Testis (tissue), 3 donors: ENCODE data around the gene HOXC6. TPM values are rescaled to one million over a fixed set of nuclear protein-coding genes. Genes with fewer than 3 reads are reported as not detected.

Experiments used
- DNase-seq: peaks from one replicate; pipeline ENCODE4 v3.0.0-alpha.2; 2019
- H3K27ac ChIP-seq, 2 donors: fragments of 200-600 bp; sonication (generic); one replicate each; pipeline ENCODE4 v1.5.1; 2019
- H3K27me3 ChIP-seq: fragments of 200-600 bp; sonication (generic); one replicate; pipeline ENCODE4 v1.5.1; 2019
- H3K36me3 ChIP-seq: fragments of 200-600 bp; sonication (generic); one replicate; pipeline ENCODE4 v1.5.1; 2017; ENCODE audit warnings: low read depth; ENCODE audit errors: missing control alignments
- H3K4me1 ChIP-seq: fragments of 200-600 bp; sonication (generic); one replicate; pipeline ENCODE4 v1.5.1; 2019
- H3K4me3 ChIP-seq, 2 donors: fragments of 200-600 bp; sonication (generic); one replicate each; pipeline ENCODE4 v1.5.1; 2017 to 2019
- H3K9me3 ChIP-seq: fragments of 200-600 bp; sonication (generic); one replicate; pipeline ENCODE4 v1.5.1; 2017
- CTCF ChIP-seq, 3 experiments: fragments of 450-650 bp in 2 of 3; fragments of 200-600 bp in 1 of 3; sonication (generic) in 1 of 3; IDR thresholded peaks; one replicate each; pipeline ENCODE4 v1.5.1; 2016 to 2019; ENCODE audit warnings: antibody characterized with exemption in 3 of 3, mild to moderate bottlenecking in 2 of 3, moderate library complexity in 1 of 3
- POLR2A ChIP-seq: fragments of 450-650 bp; IDR thresholded peaks from one replicate; pipeline ENCODE4 v1.6.1; 2017; ENCODE audit warnings: antibody characterized with exemption, mild to moderate bottlenecking, moderate library complexity
- WGBS, 2 donors: methylation state at CpG; one replicate each; pipeline ENCODE4 v1.1.5; 2018; 5-methylcytosine and 5-hydroxymethylcytosine counted together
- intact Hi-C: fragments of 100-400 bp; cut with DNase I; formaldehyde crosslinking; loops from one replicate; pipeline ENCODE4 v1.15.1; 2023; ENCODE audit warnings: low total_unique reads
- polyA plus RNA-seq: library from polyadenylated mRNA; stranded (reverse); fragments of 350-450 nt; fragmentation: Illumina TruSeq; extraction: RNeasy Lipid Tissue Mini Kit (QIAGEN cat#74804); gene quantifications from one replicate; pipeline ENCODE4 v1.2.3, GENCODE V29; 2014; ENCODE audit warnings: low read depth, low replicate concordance; ENCODE audit not compliant: insufficient read depth
- total RNA-seq, 2 donors: library from RNA; depleted of rRNA; stranded (reverse); fragments of >200 nt; gene quantifications; one replicate each; pipeline ENCODE4 v1.2.3, GENCODE V29; 2016

The HOXC6 gene
- total and polyA plus RNA-seq, 3 donors from 2014 or later, result 1.9 to 5.4 (median 4.0) TPM

GRCh38 chr12:54009171-54010052 lies 18.8 kb upstream of the HOXC6 start:
- H3K36me3 ChIP-seq, result no peaks in the 10 kb centered on the region
- DNase-seq, result no peak
- H3K27ac ChIP-seq, result no peak overlapping the region
- H3K4me3 ChIP-seq, result peak overlapping the region in 1 of 2 donors; percentile 63
- H3K27me3 ChIP-seq, result no peaks in the 10 kb centered on the region
- peaks cover 22% of the 10 kb centered on the region for H3K4me1 ChIP-seq
- intact Hi-C loops, result no loop called here
- H3K9me3 ChIP-seq, result no peaks in the 10 kb centered on the region
- TF ChIP-seq POLR2A (no peak), CTCF (IDR thresholded peaks at IDR 0.05) (no peak)
- WGBS, 2 donors, result 12 to 13% methylated on average over 24 to 38 of the region's 51 CpGs

GRCh38 chr12:54010053-54010971 lies 17.9 kb upstream of the HOXC6 start:
- Histone ChIP-seq H3K4me3 (no peak overlapping the region), H3K36me3 (no peaks in the 10 kb centered on the region), H3K27me3 (no peaks in the 10 kb centered on the region), H3K27ac (no peak overlapping the region), H3K9me3 (no peaks in the 10 kb centered on the region), H3K4me1 (peaks cover 21% of the 10 kb centered on the region)
- DNase-seq, result no peak
- intact Hi-C loops, result no loop called here
- no peak for TF ChIP-seq CTCF (IDR thresholded peaks at IDR 0.05)
- 56 to 77% methylated on average over 10 of the region's 10 CpGs for WGBS, 2 donors

GRCh38 chr12:54010972-54011664 lies 17.1 kb upstream of the HOXC6 start:
- intact Hi-C loops, result no loop called here
- TF ChIP-seq CTCF (IDR thresholded peaks at IDR 0.05) (no peak), POLR2A (no peak)
- no peak for DNase-seq

GRCh38 chr12:54011665-54012532 lies 16.3 kb upstream of the HOXC6 start:
- WGBS, 2 donors, result 81 to 82% methylated on average over 14 of the region's 14 CpGs
- Histone ChIP-seq H3K27me3 (no peaks in the 10 kb centered on the region), H3K27ac (no peak overlapping the region), H3K4me3 (no peak overlapping the region), H3K9me3 (no peaks in the 10 kb centered on the region), H3K36me3 (no peaks in the 10 kb centered on the region), H3K4me1 (peaks cover 15% of the 10 kb centered on the region)
- no peak for TF ChIP-seq CTCF (IDR thresholded peaks at IDR 0.05)
- intact Hi-C loops, result no loop called here
- no peak for DNase-seq

More at GRCh38 chr12:54010972-54011664, 17.1 kb upstream of the HOXC6 start:
- Histone ChIP-seq H3K27me3 (no peaks in the 10 kb centered on the region), H3K4me3 (no peak overlapping the region), H3K36me3 (no peaks in the 10 kb centered on the region), H3K27ac (no peak overlapping the region), H3K4me1 (peaks cover 21% of the 10 kb centered on the region), H3K9me3 (no peaks in the 10 kb centered on the region)
- WGBS, 2 donors, result 50 to 65% methylated on average over 17 of the region's 17 CpGs
